B cell (primary cell): ENCODE measurements around the gene SLC39A7. TPM values are rescaled to one million over a fixed set of nuclear protein-coding genes. Genes with fewer than 3 reads are reported as not detected.

ENCODE experiments used
- ATAC-seq: fragments of 200-7000 bp; cut with Tn5 transposase; one replicate; pipeline ENCODE4 v1.10.0; 2021; ENCODE audit warnings: low read depth, mild to moderate bottlenecking, moderate number of reproducible peaks, moderate library complexity
- CTCF ChIA-PET: fragments of 350-600 bp; sonication (Branson Sonifier 250); formaldehyde crosslinking; loops from one replicate; lab custom pipeline; 2021; ENCODE audit warnings: antibody characterized with exemption, inconsistent platforms; lab: Charles Lee
- POLR2A ChIA-PET: fragments of 350-600 bp; sonication (Branson Sonifier 250); formaldehyde crosslinking; loops from one replicate; lab custom pipeline; 2021; ENCODE audit warnings: antibody characterized with exemption; lab: Charles Lee
- DNase-seq: peaks from one replicate; pipeline ENCODE4 v3.0.0; 2013
- H2AFZ ChIP-seq: 2 replicates; pipeline ENCODE4 v1.6.1; 2012; ENCODE audit warnings: mild to moderate bottlenecking, low read depth, low read length; ENCODE audit not compliant: insufficient read depth, poor library complexity, severe bottlenecking
- H3K27ac ChIP-seq, 2 donors: 1 replicate in 1 of 2; 2 replicates in 1 of 2; pipeline ENCODE4 v1.5.1; 2012 to 2013; ENCODE audit warnings: low read length in 2 of 2, mild to moderate bottlenecking in 2 of 2, moderate library complexity in 1 of 2
- H3K27me3 ChIP-seq, 4 experiments: fragments of 200-600 bp in 1 of 4; sonication (generic) in 1 of 4; replicated peaks in 1 of 4; 1 replicate in 2 of 4; 2 replicates in 2 of 4; pipeline versions ENCODE4 v1.6.1 to v1.7.0; 2013 to 2016; ENCODE audit warnings: low read length in 3 of 4, mild to moderate bottlenecking in 2 of 4, mixed read lengths in 1 of 4, moderate library complexity in 1 of 4; ENCODE audit not compliant: insufficient read depth in 4 of 4, control insufficient read depth in 3 of 4; ENCODE audit errors: control extremely low read depth in 1 of 4
- H3K36me3 ChIP-seq, 2 experiments: replicated peaks in 1 of 2; 1 replicate in 1 of 2; 2 replicates in 1 of 2; pipeline versions ENCODE4 v1.6.1 to v1.7.1; 2013; ENCODE audit warnings: low read length in 1 of 2; ENCODE audit not compliant: insufficient read depth in 2 of 2, control insufficient read depth in 1 of 2; ENCODE audit errors: control extremely low read depth in 1 of 2, extremely low read depth in 1 of 2
- H3K4me1 ChIP-seq, 2 donors: fragments of 200-600 bp in 1 of 2; sonication (generic) in 1 of 2; 1 replicate in 1 of 2; 2 replicates in 1 of 2; pipeline versions ENCODE4 v1.5.1 to v1.6.1; 2013 to 2017; ENCODE audit warnings: low read length in 2 of 2; ENCODE audit not compliant: control insufficient read depth in 2 of 2, insufficient read depth in 2 of 2
- H3K4me2 ChIP-seq: replicated peaks from 2 replicates; pipeline ENCODE3; 2012; ENCODE audit warnings: mild to moderate bottlenecking, low read depth, low read length; ENCODE audit not compliant: poor library complexity, severe bottlenecking
- H3K4me3 ChIP-seq, 5 experiments: fragments of 200-600 bp in 1 of 5; sonication (generic) in 1 of 5; 1 replicate in 3 of 5; 2 replicates in 2 of 5; pipeline versions ENCODE4 v1.5.1 to v1.7.0; 2011 to 2016; ENCODE audit warnings: low read length in 4 of 5, mild to moderate bottlenecking in 4 of 5, low read depth in 2 of 5, control low read depth in 1 of 5, moderate library complexity in 1 of 5; ENCODE audit not compliant: insufficient read depth in 1 of 5; ENCODE audit errors: control extremely low read depth in 1 of 5, extremely low read depth in 1 of 5
- H3K79me2 ChIP-seq: fragments of 200-600 bp; sonication (generic); one replicate; pipeline ENCODE4 v1.6.0; 2016; ENCODE audit warnings: low read length; ENCODE audit not compliant: control insufficient read depth, insufficient read depth
- H3K9ac ChIP-seq: fragments of 200-600 bp; sonication (generic); 2 replicates; pipeline ENCODE4 v1.6.1; 2017; ENCODE audit warnings: mild to moderate bottlenecking, low read length, moderate library complexity
- H3K9me3 ChIP-seq, 3 donors: one replicate each; pipeline versions ENCODE4 v1.6.1 to v1.7.1; 2013; ENCODE audit warnings: low read length in 2 of 3; ENCODE audit not compliant: control insufficient read depth in 2 of 3, insufficient read depth in 1 of 3; ENCODE audit errors: control extremely low read depth in 1 of 3
- H4K20me1 ChIP-seq: 2 replicates; pipeline ENCODE4 v1.6.0; 2012; ENCODE audit warnings: mild to moderate bottlenecking, low read length; ENCODE audit not compliant: insufficient read depth, control insufficient read depth, poor library complexity, severe bottlenecking
- H3K27ac Mint-ChIP-seq: one replicate; pipeline ENCODE4 v1.8.0; 2021; ENCODE audit warnings: mixed read lengths
- H3K27me3 Mint-ChIP-seq: one replicate; pipeline ENCODE4 v1.8.0; 2021; ENCODE audit warnings: mixed read lengths
- H3K4me1 Mint-ChIP-seq: one replicate; pipeline ENCODE4 v1.8.0; 2021; ENCODE audit warnings: mixed read lengths
- H3K4me3 Mint-ChIP-seq: one replicate; pipeline ENCODE4 v1.8.0; 2021; ENCODE audit warnings: mixed read lengths
- H3K9me3 Mint-ChIP-seq: one replicate; pipeline ENCODE4 v1.8.0; 2022; ENCODE audit warnings: mixed read lengths; ENCODE audit not compliant: insufficient read depth
- CTCF ChIP-seq: fragments of 200-600 bp; IDR thresholded peaks from one replicate; pipeline ENCODE4 v1.8.0; 2022; ENCODE audit warnings: antibody characterized with exemption, mild to moderate bottlenecking
- EZH2 ChIP-seq: IDR thresholded peaks from 2 replicates; pipeline ENCODE4 v1.6.1; 2012; ENCODE audit warnings: borderline replicate concordance, low read depth, mild to moderate bottlenecking, moderate library complexity, low read length; ENCODE audit not compliant: insufficient read depth, poor library complexity, severe bottlenecking
- WGBS: methylation state at CpG from one replicate; pipeline ENCODE4 v1.1.5; 2013; ENCODE audit warnings: missing lambda C conversion rate; ENCODE audit not compliant: insufficient coverage; 5-methylcytosine and 5-hydroxymethylcytosine counted together
- intact Hi-C: fragments of 100-400 bp; cut with micrococcal nuclease; formaldehyde crosslinking; loops from one replicate; pipeline ENCODE4 v1.10.0; 2022
- polyA plus RNA-seq: library from polyadenylated mRNA; depleted of rRNA; stranded (reverse); fragments of >200 nt; gene quantifications from 2 replicates; pipeline ENCODE4 v1.2.3, GENCODE V29; 2012
- total RNA-seq, 2 donors: library from RNA; stranded (reverse); fragments of 120-200 nt in 1 of 2; gene quantifications; 1 replicate in 1 of 2; 2 replicates in 1 of 2; pipeline versions ENCODE4 v1.2.3 to v1.2.4, GENCODE V29; 2013 to 2022

The SLC39A7 gene
- total and polyA plus RNA-seq, 2 donors (not counting 1 experiment from before 2014, with no cell fraction given): 18.7 to 29.6 TPM

GRCh38 chr6:33167374-33168283 is 33.0 kb upstream of the SLC39A7 start:
- DNase-seq (no peak), ATAC-seq (no peak)
- Mint-ChIP-seq H3K4me1 (peaks cover 9% of the 10 kb centered on the region), H3K27me3 (peaks cover 18% of the 10 kb centered on the region), H3K4me3 (no peak overlapping the region), H3K27ac (no peak overlapping the region), H3K9me3 (no peaks in the 10 kb centered on the region)
- H3K36me3 ChIP-seq: no peaks in the 10 kb centered on the region
- WGBS: 88% methylated on average over 13 of the region's 19 CpGs
- no peaks in the 10 kb centered on the region for H3K79me2 ChIP-seq
- POLR2A ChIA-PET: no interaction called here
- no peak overlapping the region for H3K4me2 ChIP-seq
- H3K27me3 ChIP-seq: peaks cover 0 to 5% (median 1%) of the 10 kb centered on the region in 4 experiments
- CTCF ChIA-PET: interaction anchor here (1.1 to 1.3 kb wide), 2 partner anchors 11 to 14 kb away, joined by 3 read pairs; no protein-coding TSS in a partner anchor
- no peak overlapping the region for H3K27ac ChIP-seq
- intact Hi-C loops: no loop called here
- no peak overlapping the region for H2AFZ ChIP-seq
- no peak overlapping the region for H3K4me3 ChIP-seq
- H4K20me1 ChIP-seq: no peaks in the 10 kb centered on the region
- no peak for TF ChIP-seq CTCF
- TF ChIP-seq EZH2: no peak
- no peak overlapping the region for H3K9ac ChIP-seq
- peaks cover 0 to 5% of the 10 kb centered on the region in 2 donors for H3K4me1 ChIP-seq
- H3K9me3 ChIP-seq: no peaks in the 10 kb centered on the region

GRCh38 chr6:33168284-33168601 is 32.4 kb upstream of the SLC39A7 start:
- Histone ChIP-seq H3K9me3 (no peaks in the 10 kb centered on the region), H4K20me1 (no peaks in the 10 kb centered on the region), H3K4me3 (no peak overlapping the region), H3K4me1 (peaks cover 0 to 6% of the 10 kb centered on the region in 2 donors), H3K27me3 (peaks cover 0 to 12% (median 4%) of the 10 kb centered on the region in 4 experiments), H3K27ac (no peak overlapping the region), H3K79me2 (no peaks in the 10 kb centered on the region), H3K4me2 (no peak overlapping the region), H3K9ac (no peak overlapping the region), H2AFZ (no peak overlapping the region), H3K36me3 (no peaks in the 10 kb centered on the region)
- ATAC-seq: no peak
- 70% methylated on average over 5 of the region's 6 CpGs for WGBS
- ChIA-PET POLR2A (no interaction called here), CTCF (interaction anchor here (1.1 to 1.3 kb wide), 2 partner anchors 10 to 14 kb away, joined by 3 read pairs; no protein-coding TSS in a partner anchor)
- no peaks in the 10 kb centered on the region for H3K9me3 Mint-ChIP-seq
- H3K27me3 Mint-ChIP-seq: peaks cover 21% of the 10 kb centered on the region
- H3K4me3 Mint-ChIP-seq: no peak overlapping the region
- intact Hi-C loops: no loop called here
- TF ChIP-seq CTCF (no peak), EZH2 (no peak)
- peaks cover 9% of the 10 kb centered on the region for H3K4me1 Mint-ChIP-seq
- DNase-seq: no peak
- H3K27ac Mint-ChIP-seq: no peak overlapping the region
